SW 1271 (cell line): Measurements from ENCODE around the gene KCMF1.
A peak's percentile ranks its signal among the peaks of the same experiment; 100 is the strongest.

Experiments used
- DNase-seq, 2 experiments: peaks; one replicate each; lab custom pipeline; 2025; lab: John Stamatoyannopoulos, UW

The KCMF1 gene

DNA sequence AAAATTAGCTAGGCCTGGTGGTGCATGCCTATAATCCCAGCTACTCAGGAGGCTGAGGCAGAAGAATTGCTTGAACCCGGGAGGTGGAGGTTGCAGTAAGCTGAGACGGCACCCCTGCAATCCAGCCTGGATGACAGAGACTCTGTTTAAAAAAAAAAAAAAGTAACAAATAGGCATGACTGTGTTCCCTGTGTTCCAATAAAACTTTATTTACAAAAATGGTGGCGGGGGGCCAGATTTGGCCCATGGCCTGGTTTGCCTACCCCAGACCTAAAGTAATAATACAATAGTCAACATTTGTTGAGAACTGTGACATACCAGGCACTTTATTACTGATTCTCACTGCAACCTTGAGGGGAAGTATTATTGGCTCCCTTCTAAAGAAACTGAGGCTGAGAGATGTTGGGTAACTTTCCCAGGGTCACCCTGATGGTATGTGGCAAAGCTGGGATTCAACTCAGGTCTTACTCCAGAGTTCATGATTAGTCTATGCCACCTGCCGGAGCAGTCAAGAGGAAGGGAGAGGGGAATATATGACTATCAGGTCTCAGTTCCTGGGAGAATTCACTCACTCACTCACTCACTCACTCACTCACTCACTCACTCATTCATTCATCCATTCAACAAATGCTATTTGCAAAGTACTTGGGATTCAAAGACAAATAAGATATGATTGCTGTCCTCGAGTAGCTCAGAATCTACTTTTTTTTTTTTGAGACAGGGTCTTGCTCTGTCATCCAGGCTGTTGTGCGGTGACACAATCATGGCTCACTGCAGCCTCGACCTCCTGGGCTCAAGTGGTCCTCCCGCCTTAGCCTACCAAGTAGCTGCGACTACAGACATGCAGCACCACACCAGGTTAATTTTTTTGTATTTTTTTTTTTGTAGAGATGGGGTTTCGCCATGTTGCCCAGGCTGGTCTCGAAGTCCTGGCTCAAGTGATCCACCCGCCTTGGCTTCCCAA lies 14.3 kb upstream of the KCMF1 start:
- no peak for DNase-seq

DNA sequence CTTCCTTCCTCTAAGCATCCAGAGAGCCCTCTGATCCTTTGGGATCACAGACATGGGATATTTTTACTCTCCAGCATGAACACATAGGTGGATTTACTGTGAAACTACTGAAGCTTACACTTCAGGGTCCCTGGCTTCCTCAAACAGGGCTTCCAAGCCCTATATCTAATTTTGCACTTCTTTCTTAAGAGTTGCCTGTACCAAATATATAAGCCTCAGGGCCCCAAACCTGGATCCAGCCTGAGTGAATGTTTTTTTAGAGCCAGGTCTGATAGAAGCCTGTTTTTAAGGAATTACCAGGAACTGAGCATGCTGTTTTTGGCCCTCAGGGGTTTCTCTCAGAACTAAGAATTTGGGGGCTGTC lies 13.2 kb upstream of the KCMF1 start:
- DNase-seq = no peak

DNA sequence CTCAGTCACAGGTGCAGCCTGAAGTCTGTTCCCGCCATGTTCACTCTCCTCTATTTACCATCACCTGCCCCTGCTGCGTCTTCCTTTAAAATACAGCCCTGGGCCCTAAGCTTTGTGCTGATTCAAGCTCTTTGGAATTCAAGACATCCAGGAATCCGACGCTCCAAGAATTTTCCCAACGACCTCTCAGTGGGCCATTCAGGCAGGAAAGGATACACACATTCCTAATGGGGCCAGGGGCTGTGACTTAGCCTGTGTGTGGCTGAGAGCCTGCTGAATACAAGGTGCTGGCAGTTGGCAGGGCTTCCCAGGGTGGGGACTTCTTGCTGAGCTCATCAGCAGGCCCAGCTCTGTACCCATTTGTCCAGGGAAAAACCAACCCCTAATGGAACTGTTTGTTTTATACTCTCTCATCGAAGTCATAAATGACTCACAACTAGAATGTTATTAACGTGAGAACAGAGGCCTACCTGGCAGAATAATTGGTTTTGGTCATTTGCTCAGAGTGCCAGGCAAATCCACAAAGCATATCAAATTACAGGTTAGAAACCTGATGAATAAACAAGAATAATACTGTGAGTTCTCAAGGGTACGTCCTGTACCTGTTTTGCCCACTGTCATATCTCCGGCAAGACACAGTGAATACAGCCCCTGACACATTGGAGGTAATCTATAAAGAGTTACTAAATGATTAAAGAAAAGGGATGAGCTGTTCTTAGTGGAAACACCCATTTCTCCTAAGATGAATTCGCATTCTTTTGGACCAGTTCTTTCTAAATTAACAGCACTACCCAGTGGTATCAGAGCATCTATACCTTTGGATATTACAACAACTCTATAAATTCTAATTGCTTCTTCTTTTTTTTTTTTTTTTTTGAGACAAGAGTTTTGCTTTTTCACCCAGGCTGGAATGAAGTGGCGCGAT lies 12.6 kb upstream of the KCMF1 start:
- DNase-seq = peak; percentile 91 to 96

DNA sequence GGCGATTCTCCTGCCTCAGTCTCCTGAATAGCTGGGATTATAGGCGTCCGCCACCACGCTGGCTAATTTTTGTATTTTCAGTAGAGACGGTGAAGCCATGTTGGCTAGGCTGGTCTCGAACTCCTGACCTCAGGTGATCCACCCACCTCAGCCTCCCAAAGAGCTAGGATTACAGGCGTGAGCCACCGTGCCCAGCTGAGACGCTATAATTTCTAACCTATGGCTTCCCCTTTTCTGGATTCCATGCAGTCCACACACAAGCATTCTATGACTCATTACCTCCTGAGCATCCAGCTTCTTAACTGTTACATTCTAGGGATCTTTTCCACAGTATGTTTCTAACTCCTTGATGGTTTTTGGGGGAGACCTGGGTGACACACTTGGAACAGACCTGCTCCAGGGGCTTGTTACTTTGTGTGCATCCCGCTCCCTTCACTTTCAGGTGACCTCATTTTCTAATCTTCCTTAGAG lies 11.8 kb upstream of the KCMF1 start:
- DNase-seq = peak; percentile 36 to 80

DNA sequence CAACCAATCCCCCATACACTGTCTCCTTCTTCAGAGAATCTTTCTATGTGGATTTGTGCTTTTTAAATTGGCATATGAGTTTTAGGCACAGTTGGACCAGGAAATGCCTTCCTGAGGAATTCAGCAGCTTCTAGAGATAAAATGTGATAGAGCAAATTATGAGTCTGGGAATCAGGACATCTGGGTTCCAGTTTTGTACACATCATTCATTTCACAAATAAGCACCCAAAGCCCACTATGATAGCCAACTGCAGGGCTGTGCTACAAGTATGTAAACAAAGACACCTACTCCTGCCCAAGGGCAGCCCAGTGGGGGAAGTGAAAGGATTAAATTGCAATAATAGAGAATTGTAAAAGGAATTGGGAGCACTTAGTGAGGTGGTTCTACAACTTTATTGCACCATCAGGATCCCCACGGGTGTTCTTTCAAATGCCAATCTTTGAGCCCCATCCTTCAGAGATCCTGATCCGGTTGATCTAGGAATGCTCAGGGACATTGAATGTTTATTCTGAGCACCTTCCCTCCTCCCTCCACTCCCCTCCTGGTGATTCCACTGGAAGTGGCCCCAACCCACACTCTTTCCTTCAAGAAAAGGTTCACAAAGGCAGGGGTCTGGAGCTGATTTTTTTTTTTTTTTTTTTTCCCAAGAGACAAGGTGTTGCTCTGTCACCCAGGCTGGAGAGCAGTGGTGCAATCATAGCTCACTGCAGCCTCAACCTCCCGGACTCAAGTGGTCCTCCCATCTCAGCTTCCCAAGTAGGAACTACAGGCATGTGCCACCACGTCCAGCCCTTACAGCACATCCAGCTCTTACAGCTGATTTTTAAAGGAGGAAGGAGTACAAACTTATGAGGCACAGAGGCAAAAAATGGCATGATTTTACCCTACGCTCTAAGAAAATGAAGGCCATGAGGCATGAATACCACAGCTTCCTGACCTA lies 11.1 kb upstream of the KCMF1 start:
- peak in 1 of 2 experiments; percentile 80 for DNase-seq

DNA sequence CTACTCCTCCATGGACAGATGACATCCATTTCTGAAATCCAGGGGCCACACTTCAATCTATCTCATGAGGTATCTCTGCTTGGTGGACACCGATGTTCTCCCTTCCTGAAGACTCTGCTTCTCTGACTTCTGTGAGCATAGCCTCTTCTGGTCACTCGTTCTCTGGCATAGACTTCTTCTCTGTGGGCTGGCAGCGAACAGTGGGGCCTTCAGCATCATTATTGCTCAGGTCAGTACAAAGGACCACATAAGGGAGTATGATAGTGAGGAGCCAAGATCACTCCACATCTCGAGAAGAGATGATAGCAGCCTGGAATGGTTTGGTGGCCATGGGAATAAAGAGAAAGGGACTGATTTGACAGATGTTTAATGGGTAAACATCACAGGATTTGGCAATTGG lies 8.0 kb upstream of the KCMF1 start:
- DNase-seq = no peak

DNA sequence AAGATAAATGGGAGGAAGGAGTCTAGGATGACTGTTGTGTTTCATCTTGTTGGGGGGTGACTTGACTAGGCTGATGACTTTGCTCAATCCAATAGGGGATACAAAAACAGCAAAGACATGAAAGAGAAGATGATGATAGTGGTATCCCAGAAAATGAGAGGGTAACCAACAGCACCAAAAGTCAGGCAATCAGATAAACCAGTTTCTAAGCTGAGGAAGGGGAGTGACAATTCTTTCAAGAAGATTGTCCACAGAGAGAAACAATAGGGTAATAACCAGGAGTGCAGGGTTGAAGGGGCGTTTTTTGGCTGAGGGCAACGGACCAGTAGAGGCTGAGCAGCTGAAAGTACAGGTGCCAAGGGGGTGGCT lies 7.7 kb upstream of the KCMF1 start:
- DNase-seq = no peak

DNA sequence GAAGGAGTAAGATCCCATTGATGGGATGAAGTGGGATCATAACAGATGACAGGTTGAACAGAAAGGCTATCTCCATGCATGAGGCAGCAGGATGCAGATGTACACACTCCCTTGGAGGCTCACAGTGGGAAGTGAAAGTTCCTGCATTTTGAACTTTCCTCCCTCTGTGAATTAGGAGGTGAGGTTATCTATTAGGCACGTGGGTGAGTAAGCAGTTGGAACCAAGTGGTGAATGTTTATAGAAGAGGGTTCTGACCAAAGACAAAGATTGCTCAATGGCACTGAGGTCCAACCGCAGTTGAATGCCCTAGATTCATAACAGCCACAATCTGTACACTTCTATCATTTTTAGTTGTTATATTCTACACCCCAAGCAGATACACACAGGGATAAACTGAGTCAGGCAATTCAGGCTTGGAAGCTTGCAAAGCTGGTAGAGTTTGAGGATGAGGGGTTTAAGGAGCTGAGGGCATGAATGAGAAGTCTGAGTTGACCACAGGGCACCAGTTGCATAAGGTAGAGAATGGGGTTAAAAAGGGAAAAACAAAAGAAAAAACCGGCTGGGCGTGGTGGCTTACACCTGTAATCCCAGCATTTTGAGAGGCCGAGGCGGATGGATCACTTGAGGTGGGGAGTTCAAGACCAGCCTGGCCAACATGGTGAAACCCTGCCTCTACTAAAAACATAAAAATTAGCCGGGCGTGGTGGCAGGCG lies 7.1 kb upstream of the KCMF1 start:
- DNase-seq = peak in 1 of 2 experiments; percentile 26

DNA sequence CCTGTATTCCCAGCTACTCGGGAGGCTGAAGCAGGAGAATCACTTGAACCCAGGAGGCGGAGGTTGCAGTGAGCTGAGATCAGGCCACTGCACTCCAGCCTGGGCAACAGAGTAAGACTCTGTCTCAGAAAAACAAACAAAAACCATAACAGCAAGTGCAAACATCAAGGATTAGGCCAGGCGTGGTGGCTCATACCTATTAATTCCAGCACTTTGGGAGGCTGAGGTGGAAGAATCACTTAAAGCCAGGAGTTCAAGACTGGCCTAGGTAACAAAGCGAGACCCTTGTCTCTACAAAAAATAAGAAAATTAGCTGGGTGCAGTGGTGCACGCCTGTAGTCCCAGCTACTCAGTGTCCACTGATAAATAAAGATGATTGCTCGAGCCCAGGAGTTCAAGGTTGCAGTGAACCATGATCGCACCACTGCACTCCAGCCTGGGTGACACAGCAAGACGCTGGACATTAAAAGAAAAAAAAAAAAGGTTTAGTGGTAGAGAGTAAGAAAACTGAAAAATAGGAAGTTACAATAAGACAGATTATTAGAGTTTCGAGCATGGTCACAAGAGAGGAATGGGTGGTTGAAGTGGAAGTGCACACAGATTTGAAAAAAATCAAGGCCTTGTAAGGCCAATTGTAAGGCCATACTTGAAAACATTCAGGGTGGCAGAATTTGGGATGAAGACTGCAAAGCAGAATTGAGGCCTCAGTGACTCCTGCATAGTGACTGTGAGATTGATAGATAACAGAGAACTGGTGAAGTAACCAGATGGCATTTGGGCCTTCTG lies 6.4 kb upstream of the KCMF1 start:
- no peak for DNase-seq

DNA sequence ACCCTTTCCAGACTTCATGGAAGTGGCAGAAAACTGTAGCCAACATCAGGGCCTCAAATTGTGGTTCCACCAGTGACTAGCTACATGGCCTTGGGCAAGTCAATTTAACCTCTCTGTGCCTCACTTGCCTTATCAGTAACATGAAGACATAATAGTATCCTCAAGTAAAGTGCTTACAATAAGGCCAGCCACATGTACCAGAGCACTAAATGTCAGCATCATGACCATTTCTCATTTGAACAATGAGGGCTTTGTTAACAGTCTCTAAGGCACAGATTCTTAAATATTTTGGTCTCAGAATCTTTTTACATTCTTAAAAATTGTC lies 5.8 kb upstream of the KCMF1 start:
- no peak for DNase-seq

DNA sequence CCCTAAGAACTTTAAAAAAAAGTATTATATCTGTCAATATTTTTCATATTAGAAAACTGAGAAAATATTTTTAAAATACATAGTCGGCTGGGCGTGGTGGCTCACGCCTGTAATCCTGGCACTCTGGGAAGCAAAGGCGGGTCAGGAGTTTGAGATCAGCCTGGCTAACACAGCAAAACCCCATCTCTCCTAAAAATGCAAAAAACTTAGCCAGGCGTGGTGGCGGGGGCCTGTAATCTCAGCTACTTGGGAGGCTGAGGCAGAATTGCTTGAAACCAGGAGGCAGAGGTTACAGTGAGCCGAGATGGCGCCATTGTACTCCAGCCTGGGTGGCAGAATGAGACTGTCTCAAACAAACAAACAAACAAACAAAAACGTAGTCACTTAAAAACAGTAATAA lies 5.1 kb upstream of the KCMF1 start:
- DNase-seq = no peak

DNA sequence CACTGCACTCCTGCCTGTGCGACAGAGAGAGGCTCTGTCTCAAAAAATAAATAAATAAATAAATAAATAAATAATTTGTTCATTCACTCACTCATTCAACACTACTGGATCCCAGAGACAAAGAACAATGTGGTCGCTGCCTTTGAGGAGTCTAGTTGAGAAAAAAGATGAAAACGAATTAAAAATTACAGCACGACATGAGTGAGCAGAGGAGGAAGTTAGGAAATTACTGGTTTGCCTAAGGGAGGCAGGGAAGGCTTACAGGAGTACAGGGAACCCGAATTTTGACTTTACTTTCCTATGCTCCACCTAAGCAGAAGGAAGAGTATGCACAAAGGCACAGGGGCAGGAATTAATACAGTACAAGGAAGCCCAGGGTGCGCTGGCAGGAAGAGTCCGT lies 4.2 kb upstream of the KCMF1 start:
- no peak for DNase-seq

DNA sequence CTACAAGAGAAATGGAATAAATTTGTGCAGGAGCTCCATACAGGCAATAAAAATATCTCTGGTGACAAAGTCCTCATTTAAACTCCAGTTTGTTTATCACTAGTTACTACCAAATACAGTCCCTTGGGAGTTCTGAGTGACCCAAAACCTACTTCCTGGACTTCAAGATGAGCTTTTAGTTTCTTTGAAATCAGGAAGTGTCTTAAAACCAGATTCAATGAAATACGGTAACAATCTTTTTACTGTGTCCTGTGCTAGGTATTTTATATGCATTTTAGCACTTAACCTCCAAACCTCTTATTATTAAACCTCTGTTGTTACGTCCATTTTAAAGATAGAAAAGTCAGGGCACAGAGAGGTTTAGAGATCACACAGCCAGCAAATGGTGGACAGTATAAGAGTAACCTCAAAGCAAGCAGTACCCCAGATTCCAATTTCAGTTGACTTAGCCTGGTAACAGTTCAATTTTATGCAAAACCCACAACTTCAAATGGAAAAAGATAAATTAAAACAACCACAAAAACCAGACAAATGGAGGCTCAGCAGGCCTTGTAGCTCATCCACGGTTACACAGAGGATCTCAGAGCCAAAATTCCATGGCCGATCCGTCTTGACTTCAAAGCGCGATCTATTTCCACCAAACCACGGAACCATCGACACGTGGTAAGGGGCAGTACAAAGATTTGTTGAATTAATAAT lies 1.3 kb upstream of the KCMF1 start:
- no peak for DNase-seq

DNA sequence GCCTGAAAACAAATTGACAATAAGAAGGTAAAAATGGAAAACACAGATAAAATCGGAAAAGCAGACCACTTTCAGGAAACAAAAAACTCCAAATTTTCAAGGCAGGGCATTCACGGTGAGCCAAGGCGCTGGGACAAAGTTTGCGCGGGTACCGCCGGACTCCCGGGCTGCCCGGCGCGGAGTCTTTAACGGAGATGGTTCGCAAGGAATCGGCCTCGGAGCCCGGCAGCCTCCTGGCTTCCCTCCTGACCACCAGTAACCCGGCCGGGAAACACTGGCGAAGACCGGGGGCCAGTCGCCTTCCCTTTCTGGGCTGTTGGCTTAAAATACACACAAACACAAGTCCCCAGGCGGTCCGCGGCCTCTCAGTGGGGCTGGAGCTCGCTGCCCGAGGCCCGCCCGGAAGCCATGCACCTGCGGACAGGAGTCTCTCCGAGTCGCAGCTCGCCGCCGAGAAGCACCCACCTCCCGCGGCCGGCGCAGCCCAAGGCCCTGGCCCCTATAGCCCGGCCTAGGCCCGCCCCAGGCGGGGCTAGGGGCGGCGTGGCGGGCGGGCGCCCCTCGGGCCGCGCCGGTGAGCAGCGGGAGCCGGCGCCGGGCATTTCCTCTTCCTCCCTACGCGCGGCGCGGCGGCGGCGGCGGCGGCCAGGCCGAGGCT lies 622 bp upstream of the KCMF1 start:
- DNase-seq = peak in 1 of 2 experiments; percentile 56

DNA sequence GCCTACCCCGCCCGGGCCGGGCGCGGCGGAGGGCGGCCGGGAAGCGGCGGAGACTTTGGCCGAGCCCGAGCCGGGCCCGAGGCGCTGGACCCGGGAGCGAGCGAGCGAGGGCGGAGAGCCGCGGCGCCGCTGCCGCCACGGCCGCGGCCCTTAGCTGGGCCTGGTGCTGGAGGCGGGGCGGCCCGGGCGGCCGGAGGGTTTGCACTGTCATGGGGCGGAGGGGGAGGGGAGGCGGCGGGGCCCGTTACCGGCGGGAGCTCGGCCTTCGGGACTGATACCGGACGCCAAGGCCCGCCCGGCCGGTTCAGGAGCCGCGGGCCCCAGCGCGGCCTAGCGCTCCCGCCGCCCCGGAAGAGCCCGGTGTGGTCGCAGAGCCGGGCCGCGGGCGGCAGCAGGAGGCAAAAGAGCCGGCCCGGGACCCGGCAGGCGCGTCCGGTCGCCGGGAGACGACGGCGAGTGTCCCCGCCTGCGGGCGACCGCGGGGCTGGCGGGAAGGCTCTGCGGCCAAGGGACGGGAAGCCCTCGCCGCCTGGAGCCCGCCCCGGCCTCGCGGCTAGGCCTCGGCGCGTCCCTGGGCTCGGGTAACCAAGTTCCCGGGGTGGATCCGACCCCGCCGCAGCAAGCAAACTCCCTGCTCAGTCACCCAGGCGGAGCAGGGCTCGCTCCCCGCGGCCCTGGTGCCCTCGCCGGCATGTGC lies 697 bp downstream of the KCMF1 start:
- DNase-seq = no peak

DNA sequence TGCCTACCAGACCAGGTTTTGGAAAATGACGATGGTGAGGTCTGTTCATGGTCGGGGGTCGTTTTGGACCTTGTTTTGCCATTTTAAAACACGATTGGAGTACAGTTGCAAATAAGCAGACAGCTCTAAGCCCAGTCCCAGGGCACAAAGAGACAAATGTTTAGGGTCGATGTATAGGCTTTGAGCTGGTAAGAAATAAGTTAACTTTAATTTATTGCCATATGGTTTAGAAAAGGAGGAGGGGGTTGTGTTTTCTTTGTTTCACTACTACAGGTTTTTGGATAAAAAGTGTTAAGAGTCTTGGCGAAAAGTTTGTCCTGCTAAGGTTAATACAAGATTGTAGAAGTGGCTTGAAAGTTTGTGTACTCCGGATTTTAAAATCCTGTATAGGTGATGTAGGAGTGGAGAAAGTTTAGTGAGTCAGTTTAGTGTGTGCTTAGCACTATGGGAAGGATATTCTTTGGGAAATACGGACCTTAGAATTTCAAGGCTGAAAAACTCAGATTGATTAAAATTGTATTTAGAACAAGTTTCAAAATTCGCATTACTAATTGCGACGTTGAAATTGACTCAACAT lies 1.3 kb downstream of the KCMF1 start:
- DNase-seq = peak in 1 of 2 experiments; percentile 50

DNA sequence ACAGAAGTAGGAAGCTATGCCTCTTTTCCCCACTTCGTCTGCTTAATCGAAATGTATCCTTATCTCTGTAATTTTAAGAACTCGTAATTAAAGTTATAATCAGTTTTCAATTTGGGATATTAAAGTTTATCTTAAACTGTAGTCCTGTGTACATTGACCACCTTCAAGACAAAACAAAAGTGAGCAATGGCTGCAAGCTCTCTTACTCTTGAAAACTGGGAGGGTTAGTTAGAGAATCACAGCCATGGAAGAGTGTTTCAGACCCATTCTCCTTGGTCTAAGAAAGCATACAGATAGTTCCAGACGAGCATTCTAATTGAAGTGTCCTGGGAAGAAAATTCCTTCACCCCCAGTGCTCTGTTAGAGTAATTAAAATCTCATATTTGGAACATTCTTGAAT lies 2.0 kb downstream of the KCMF1 start:
- peak in 1 of 2 experiments; percentile 41 for DNase-seq
